Ureter (tissue), 1 donor: ENCODE data around the gene SDC3. TPM values are rescaled to one million over a fixed set of nuclear protein-coding genes. Genes with fewer than 3 reads are reported as not detected.
"Not testable (repeated sequence)": the region's sequence is repeated elsewhere in the genome, so short reads cannot be mapped to it uniquely, and the experiment has no call there.

Experiments used
- DNase-seq: peaks from one replicate; pipeline ENCODE4 v3.0.0-alpha.2; 2020; ENCODE audit warnings: low spot score
- total RNA-seq: library from RNA; stranded (reverse); gene quantifications from one replicate; pipeline ENCODE4 v1.2.4, GENCODE V29; 2023
- donor health status: DM: yes; HTN: yes; CAD: no.

The SDC3 gene
- total RNA-seq, 1 donor from 2014 or later: 68.2 TPM

DNA sequence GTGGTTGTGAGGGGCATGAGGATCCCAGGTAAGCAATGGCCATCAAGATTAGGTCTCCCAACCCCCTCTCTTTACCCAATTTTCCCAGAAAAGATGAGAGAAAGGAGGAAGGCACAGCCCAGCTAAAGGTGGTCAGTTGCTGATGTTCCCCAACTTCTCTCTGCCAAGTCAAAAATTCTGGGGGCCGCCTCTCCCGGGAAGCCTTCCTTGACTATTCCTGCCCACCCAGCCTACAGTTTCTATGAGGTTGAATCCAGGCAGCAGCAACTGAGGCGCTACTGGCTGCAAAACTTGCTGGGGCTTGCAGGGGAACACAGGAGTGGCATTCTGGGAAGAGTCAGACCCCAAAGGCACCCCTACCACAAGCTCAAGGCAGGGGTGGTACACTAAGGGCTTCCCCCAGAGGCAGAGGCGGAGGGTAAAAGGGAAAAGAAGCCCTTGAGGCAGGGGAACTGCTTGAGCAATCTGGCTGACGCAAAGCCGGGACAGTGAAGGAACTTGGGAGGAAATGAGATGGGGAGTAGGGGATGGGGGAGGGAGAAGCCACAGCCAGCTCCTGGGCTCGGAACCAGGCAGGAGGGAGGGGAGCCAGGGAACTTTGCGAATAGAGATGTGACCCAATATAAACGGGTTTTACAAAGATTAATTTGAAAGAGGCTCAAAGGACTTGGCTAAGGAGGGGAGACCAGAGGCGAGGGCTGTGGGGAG, 31.2 kb downstream of the SDC3 start:
- DNase-seq: peak; percentile 83

- no peak for DNase-seq
Measured at GRCh38 chr1:30876451-30877204, 31.9 kb downstream of the SDC3 start.

GRCh38 chr1:30875916-30876315, 32.6 kb downstream of the SDC3 start:
- DNase-seq: no peak

DNA sequence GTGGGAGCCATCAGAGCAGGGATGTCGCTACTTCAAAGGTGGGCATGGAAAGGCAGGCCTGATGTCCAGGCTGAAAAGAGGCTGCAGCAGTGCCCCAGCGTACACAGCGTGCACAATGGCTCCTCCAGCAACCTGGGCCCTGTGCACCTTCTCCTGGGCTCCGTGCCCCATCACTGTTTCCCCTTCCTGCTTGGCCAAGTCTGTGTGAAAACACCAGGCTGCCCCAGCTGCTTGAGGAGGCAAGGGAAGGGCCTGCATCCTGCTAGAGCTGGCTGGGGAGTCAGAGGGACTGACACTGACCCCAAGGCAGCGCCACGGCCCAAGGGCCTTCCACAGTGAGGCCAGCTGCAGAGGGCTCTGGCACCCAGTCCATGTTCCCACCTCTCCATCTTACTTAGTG, 33.4 kb downstream of the SDC3 start:
- DNase-seq: no peak

DNA sequence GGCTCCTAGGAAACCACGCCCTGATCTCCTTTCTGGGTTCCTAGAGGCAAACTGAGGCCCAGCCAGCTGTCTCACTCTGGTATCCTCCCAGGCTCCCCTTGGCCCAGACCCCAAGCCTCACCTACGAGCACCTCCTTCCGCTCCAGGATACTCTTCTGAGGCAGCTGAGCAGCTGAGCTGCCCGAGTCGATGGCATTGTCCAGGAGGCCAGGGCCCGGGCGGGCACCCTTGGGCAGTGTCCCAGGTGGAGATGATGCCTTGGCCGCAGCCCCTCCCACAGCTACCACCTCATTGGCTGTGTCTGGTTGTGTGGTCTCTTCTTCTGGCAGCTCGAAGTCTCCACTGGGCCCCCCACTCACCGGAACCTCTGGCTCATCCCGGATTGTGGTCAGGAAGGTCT, 34.4 kb downstream of the SDC3 start:
- no peak for DNase-seq

GRCh38 chr1:30872948-30873263, 35.7 kb downstream of the SDC3 start:
- no peak for DNase-seq

DNA sequence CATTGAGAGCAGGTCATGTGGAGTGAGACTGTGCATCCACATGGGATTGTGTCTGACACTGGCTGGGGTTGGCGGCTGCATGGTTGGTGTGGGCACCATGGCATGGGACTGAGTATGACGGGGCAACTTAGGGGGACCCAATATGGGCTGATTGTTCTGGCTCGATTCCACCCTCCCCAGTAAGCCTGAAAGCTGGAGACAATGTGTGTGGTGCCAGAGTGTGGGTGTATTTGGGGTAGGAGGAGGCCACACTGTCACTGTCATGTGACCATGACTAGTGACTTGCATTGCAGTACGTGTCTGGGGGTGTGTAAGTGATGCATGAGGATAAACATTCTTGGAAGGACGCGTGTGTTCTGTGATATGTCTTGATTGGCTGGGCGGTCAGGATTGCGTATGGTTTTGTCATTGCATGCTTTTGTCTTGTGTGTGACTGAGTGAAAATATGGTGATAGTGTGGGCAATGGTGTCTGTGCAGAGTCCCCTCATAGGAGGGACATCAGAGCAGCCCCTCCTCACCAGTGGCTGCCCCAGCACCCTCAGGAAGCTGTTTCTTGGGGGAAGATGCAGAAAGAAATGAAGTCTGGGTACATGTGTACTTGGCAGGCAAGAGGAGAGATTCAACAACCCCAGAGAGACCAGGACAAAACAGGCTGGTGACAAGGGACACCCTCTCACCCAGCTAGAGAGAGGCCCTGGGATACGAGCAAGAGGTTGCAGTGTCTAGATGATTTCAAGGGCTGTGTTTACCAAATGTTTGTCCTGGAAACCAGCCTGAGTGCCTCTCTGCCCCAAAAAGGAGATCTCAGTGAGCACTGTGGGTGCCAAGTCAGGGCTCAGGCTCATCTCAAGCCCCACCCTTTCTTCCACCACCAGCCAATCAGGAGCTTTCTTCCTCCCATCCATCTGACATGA, 36.3 kb downstream of the SDC3 start:
- DNase-seq: no peak

GRCh38 chr1:30871276-30871871, 37.2 kb downstream of the SDC3 start:
- DNase-seq: no peak

DNA sequence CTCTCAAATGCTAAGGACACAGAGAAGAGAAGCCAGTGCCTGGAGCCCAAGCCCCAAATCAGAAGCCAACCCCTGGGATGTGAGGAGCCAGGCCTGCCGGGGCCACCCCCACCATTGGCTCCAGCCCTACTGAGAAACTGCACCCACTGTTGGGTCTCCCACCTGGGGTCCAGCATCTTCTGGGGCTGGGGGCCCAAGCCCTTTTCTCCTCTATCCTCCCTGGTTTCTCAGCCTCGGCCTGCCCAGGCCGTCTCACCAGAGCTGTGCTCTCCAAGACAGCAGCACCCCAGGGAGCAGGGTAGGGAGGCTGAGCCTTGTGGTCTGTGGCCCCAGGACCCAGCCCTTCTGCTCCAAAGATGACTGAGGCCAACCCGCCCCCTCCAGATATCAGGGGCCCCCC, 37.9 kb downstream of the SDC3 start:
- DNase-seq: no peak

DNA sequence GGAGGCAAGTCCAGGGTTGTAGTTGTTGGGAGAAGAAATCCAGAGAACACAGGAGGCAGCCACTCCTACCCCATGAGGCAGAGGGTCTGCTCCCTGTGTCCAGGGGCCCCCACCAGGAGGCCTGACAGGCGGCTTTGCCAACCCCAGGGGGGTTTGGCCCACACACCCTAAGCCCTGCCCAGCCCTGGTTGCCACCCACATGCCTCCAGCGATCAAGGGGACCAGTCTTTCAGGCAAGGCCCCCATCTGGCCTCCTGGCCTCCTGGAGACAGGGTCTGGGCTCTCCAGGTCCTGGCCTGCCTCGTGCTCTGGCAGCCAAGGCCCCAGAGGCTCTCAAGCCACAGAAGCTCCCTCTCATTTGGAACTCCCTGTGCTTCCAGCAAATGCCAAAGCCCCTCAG, 38.5 kb downstream of the SDC3 start:
- no peak for DNase-seq

DNA sequence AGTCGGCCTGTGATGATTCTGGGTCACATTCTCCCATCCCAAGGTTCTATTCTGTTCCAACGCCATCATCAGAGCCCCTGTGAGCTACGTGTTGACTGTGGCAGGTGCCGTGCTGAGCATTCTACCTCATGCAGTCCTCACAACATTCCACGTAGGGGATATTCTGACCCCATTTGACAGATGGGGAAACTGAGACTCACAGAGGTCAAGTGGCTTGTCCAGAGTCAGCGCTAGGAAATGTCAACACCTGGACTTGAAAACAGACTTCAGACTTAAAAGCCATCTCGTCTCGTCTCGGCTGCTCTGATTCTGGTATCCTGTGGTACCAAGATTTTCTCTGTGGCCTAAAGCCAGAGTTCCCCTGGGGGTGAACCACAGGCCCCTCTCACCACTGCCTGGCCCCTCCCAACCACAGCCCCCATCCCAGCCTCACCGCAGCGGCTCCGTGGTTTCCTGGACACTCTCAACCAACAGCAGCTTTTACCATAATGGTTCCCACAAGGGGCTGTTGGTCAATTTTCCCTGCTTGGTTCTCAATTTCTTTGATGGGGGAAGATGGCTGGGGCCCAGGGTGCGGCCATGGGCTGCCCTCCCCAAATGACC, 39.6 kb downstream of the SDC3 start:
- DNase-seq: no peak

- DNase-seq: not testable (repeated sequence)
Measured at GRCh38 chr1:30868057-30868456, 40.5 kb downstream of the SDC3 start.

DNA sequence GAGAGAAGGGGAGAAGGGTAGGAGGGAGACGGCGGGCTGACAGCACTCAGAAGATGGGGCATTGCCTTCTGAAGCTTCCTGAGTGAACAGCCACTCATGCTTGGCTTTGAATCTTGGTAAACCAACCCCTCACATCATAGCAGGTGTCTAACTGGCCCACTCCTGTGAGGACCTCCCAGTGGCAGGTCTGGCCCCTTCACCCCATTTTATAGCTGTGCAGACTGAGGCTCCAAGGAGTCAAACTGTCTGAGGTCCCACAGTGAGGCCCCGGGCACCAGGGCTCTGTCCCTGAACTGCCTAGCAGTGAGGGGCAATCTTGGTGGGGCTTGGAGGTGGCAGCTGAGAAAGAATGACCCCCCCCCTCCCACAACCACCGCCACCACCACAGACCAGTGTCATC, 41.0 kb downstream of the SDC3 start:
- DNase-seq: no peak

- DNase-seq: no peak
Measured at GRCh38 chr1:30866594-30866993, 42.0 kb downstream of the SDC3 start.

GRCh38 chr1:30864681-30865080, 43.9 kb downstream of the SDC3 start:
- no peak for DNase-seq

DNA sequence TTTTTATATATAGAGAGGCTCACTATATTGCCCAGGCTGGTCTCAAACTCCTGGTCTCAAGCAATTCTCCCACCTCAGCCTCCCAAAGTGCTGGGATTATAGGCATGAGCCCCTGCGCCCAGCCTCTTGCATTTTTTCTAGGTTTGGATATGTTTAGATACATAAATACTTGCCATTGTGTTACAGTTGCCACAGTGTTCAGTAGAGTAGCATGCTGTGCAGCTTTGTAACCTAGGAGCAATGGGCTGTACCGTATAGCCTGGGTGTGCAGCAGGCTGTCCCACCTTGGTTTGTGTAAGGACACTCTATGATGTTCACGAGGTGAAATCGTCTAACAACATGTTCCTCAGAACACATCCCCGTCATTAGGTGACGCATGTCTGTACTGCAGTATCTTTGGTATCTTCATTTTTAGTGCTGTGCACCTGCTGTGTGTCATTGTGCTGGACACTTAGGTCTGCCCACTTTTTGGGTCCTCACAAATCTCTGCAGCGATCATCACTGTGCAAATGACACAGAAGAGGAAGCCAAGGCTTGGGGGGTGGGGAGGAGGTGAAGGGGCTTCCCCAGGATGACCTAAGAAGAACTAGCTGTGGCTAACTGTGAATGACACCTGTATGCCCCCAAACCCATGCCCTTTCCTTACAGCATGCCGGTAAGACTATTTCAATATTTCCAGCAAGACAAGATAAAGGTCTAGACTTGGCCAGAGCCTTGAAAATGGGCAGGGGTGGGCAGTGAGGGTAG, 44.5 kb downstream of the SDC3 start:
- no peak for DNase-seq

DNA sequence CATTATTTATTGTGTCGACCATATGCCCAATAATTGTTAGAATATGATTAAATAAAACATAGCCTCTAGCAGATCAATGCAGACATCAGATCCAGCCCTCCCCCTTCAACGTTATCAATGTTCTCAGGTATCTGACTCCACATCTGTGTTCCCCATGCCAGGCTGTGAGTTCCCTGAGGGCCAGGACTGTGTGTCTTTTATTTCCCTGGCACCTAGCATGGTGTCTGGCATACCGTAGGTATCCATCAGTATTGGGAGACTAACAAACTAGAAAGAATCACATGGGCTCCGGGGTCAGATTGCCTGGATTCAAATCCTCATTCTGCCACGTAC, 48.3 kb downstream of the SDC3 start:
- no peak for DNase-seq

DNA sequence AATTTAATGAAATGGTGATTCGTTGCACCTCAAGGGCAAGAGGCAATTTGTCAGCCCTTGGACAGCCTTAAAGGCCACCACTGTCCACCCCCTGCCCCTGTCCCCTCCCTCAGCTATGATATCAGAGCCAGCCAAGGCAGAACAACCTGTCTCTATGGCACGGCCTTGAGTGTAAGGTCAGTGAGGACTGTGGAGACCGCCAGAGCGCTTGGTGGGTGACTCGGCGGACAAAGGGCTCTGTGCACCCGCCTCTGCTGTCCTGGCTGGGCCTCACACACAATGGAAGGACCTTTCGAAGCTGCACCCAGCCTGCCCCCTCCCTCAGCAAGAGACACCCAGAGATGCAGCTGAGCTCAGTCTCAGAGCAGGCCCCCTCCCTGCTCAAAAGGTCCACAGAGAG, 50.6 kb downstream of the SDC3 start:
- DNase-seq: no peak

- DNase-seq: no peak
Measured at GRCh38 chr1:30857062-30857461, 51.5 kb downstream of the SDC3 start.

DNA sequence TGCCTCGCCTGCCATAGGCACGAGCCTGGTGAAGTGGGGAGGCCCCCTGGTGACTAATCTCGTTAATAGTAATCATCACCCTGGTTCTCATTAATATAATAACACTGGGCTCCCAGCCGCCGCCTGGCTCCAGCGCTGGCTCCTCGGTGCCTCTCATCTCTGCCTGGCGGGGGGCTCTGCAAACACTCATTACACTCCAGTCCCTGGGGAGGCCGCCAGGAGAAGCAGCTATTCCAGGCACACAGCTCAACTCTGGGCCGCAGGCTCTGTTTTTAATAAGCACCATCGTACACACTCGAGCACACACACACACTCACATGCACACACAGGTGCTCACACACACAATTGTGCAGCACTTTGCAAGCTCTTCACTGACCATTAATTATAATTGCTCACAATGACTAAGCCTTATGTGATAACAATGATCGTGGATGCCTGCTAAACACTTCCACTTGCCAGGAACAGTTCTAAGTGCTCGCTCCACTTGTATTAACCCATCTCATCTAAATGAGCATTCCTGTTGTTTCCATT, 52.2 kb downstream of the SDC3 start:
- no peak for DNase-seq

- no peak for DNase-seq
Measured at GRCh38 chr1:30855686-30856259, 52.8 kb downstream of the SDC3 start.
